ENCODE data around the gene AAMP.
A peak's percentile ranks its signal among the peaks of the same experiment; 100 is the strongest.

AAMP gene

GRCh38 chr2:218221000-218221399 lies 48.9 kb downstream of the AAMP start:
- DNase-seq (ENCODE audit: low spot score) = no peak

GRCh38 chr2:218219934-218220333 lies 50.0 kb downstream of the AAMP start:
- no peak for DNase-seq (ENCODE audit: low spot score)

GRCh38 chr2:218218268-218219185 lies 51.4 kb downstream of the AAMP start:
- DNase-seq (ENCODE audit: low spot score) = no peak

- peak; percentile 19 for DNase-seq (ENCODE audit: low spot score)
These were observed 52.3 kb downstream of the AAMP start for GRCh38 chr2:218217360-218218267.

GRCh38 chr2:218216674-218217359 lies 53.1 kb downstream of the AAMP start, which contains the start of gene ARPC2:
TSS of gene ARPC2 (plus strand) at chr2:218217189. CDS start at chr2:218217471, 282 bp downstream.
- DNase-seq (ENCODE audit: low spot score) = peak; percentile 86

GRCh38 chr2:218216336-218216673 lies 53.6 kb downstream of the AAMP start:
- no peak for DNase-seq (ENCODE audit: low spot score)

All from hematopoietic multipotent progenitor cell treated with erythropoietin and hydrocortisone succinate and interleukin-3 and kit ligand, for 17 days (in vitro differentiated cells).